T-cell (primary cell): ENCODE measurements around the gene PNPO. TPM values are rescaled to one million over a fixed set of nuclear protein-coding genes. Genes with fewer than 3 reads are reported as not detected.

Source experiments
- ATAC-seq, 4 experiments: fragments of 200-7000 bp in 3 of 4; fragments of 150-1000 bp in 1 of 4; cut with Tn5 transposase; replicated peaks in 1 of 4; 1 replicate in 3 of 4; 2 replicates in 1 of 4; pipeline ENCODE4 v1.10.0; 2021; ENCODE audit warnings: moderate library complexity in 3 of 4, mild to moderate bottlenecking in 2 of 4, moderate number of reproducible peaks in 1 of 4
- CTCF ChIA-PET, 2 donors: fragments of 300-600 bp; sonication (Branson Sonifier 250); formaldehyde crosslinking; loops; one replicate each; lab custom pipeline; 2022; ENCODE audit warnings: antibody characterized with exemption in 2 of 2; lab: Charles Lee
- POLR2A ChIA-PET, 2 donors: fragments of 300-600 bp; sonication (Branson Sonifier 250); formaldehyde crosslinking; loops; one replicate each; lab custom pipeline; 2022; ENCODE audit warnings: antibody characterized with exemption in 2 of 2; lab: Charles Lee
- DNase-seq, 35 experiments: peaks; one replicate each; pipeline versions ENCODE4 v3.0.0 to v3.0.0-alpha.2; 2013 to 2023
- H3K27ac ChIP-seq: one replicate; pipeline ENCODE4 v1.5.1; 2013; ENCODE audit warnings: low read length
- H3K27me3 ChIP-seq, 2 experiments: replicated peaks in 1 of 2; 1 replicate in 1 of 2; 2 replicates in 1 of 2; pipeline versions ENCODE4 v1.6.1 to v1.7.0; 2013; ENCODE audit warnings: low read length in 1 of 2, mixed read lengths in 1 of 2; ENCODE audit not compliant: control insufficient read depth in 2 of 2, insufficient read depth in 2 of 2; ENCODE audit errors: extremely low read depth in 1 of 2
- H3K36me3 ChIP-seq, 2 donors: 1 replicate in 1 of 2; 2 replicates in 1 of 2; pipeline versions ENCODE4 v1.6.1 to v1.7.0; 2013; ENCODE audit warnings: low read length in 1 of 2; ENCODE audit not compliant: control insufficient read depth in 2 of 2, insufficient read depth in 1 of 2; ENCODE audit errors: extremely low read depth in 1 of 2
- H3K4me1 ChIP-seq, 2 experiments: 1 replicate in 1 of 2; 2 replicates in 1 of 2; pipeline versions ENCODE4 v1.6.1 to v1.7.0; 2013; ENCODE audit warnings: low read length in 2 of 2, mixed read lengths in 1 of 2; ENCODE audit not compliant: insufficient read depth in 2 of 2, control insufficient read depth in 1 of 2; ENCODE audit errors: extremely low read depth in 1 of 2
- H3K4me3 ChIP-seq, 2 donors: 1 replicate in 1 of 2; 2 replicates in 1 of 2; pipeline versions ENCODE4 v1.5.1 to v1.7.0; 2013; ENCODE audit warnings: mild to moderate bottlenecking in 2 of 2, low read length in 1 of 2, moderate library complexity in 1 of 2; ENCODE audit not compliant: control insufficient read depth in 1 of 2; ENCODE audit errors: extremely low read depth in 1 of 2
- H3K9me3 ChIP-seq: 2 replicates; pipeline ENCODE4 v1.7.0; 2013
- H3K27ac Mint-ChIP-seq, 2 donors: one replicate each; pipeline ENCODE4 v1.8.0; 2020 to 2021; ENCODE audit warnings: mild to moderate bottlenecking in 2 of 2, mixed read lengths in 2 of 2
- H3K27me3 Mint-ChIP-seq, 2 donors: one replicate each; pipeline ENCODE4 v1.8.0; 2021 to 2022; ENCODE audit warnings: mixed read lengths in 2 of 2
- H3K36me3 Mint-ChIP-seq: one replicate; pipeline ENCODE4 v1.8.0; 2021; ENCODE audit warnings: mixed read lengths
- H3K4me1 Mint-ChIP-seq, 3 donors: one replicate each; pipeline ENCODE4 v1.8.0; 2020 to 2022; ENCODE audit warnings: mixed read lengths in 3 of 3, mild to moderate bottlenecking in 1 of 3
- H3K4me3 Mint-ChIP-seq, 3 donors: one replicate each; pipeline ENCODE4 v1.8.0; 2020 to 2022; ENCODE audit warnings: mild to moderate bottlenecking in 3 of 3, mixed read lengths in 3 of 3, moderate library complexity in 3 of 3
- H3K9me3 Mint-ChIP-seq, 3 donors: one replicate each; pipeline ENCODE4 v1.8.0; 2020 to 2022; ENCODE audit warnings: mixed read lengths in 3 of 3
- WGBS: methylation state at CpG from one replicate; pipeline ENCODE4 v1.1.5; 2013; ENCODE audit warnings: missing lambda C conversion rate; ENCODE audit not compliant: insufficient coverage; 5-methylcytosine and 5-hydroxymethylcytosine counted together
- total RNA-seq, 35 experiments: library from RNA in 6 of 35; stranded (reverse) in 6 of 35; fragments of 120-200 nt in 1 of 35; gene quantifications; one replicate each; pipeline versions ENCODE4 v1.2.1 to v1.2.4 and lab custom pipeline; 2013 to 2026

Gene PNPO
- 10 to 100 TPM; 10.3 to 18.5 (median 15.7) TPM for total RNA-seq
- total RNA-seq (2013) = 20.4 TPM
- 6.3 to 67.5 (median 13.7) reads per million in 29 experiments for total RNA-seq (lab: John Stamatoyannopoulos, UW)

DNA sequence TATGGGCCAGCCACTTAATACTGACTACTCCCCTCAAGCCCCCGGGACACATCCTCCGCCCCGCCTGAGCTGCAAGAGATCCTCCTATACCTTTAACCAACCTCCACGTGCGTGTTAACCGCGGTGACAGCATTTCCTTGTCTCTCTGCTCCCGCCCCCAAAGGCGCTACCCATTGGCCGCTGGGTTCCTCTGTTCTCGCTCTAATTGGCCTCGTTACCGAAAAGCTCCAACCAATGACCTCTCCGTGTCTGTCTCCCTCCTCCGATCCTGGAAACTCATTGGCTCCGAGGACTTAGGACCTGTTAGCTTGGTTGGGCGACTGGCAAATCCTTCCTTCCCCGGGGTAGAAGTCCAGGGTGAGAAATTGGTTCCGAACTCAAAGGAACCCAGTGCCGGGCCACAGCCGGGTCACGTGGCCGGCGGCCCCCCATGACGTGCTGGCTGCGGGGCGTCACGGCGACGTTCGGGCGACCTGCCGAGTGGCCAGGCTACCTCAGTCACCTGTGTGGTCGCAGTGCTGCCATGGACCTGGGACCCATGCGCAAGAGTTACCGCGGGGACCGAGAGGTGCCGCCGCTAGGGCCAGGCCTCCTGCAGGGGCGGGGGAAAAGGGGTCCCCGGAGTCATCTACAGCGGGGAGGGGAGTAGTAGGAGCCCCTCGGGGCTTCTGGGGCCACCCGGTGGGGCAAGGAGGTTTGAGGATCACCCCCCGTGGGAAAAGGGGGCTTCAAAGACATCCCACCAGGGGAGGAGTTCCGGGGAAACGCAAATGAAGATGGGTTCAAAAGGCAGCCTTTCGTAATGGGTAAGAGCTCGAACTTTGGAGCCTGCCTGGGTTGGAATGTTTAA, at the start of gene PNPO:
TSS of gene PNPO (plus strand) at position 326 of the 850 bp plus-strand sequence. CDS start at position 431, 105 bp downstream.
- CTCF ChIA-PET = interaction anchor here (0.6 to 5.0 kb wide), 11 partner anchors 8 to 189 kb away, joined by 3 to 59 read pairs (median 4); partner anchors contain the start of genes CDK5RAP3 (in 1 of the 2), LRRC46 (in 1 of the 2), MRPL10 (in 1 of the 2) and SCRN2 (in 1 of the 2)
- ATAC-seq (peak; percentile 97 to 99 (median 98)), DNase-seq (peak; percentile 79 to 98 (median 94))
- Histone ChIP-seq H3K4me1 (peaks cover 18 to 54% of the 10 kb centered on the region in 2 experiments), H3K27me3 (no peaks in the 10 kb centered on the region), H3K4me3 (peak within 1 kb of the TSS; percentile 61 to 86), H3K27ac (peak within 1 kb of the TSS; percentile 77), H3K36me3 (peaks cover 0 to 18% of the 10 kb centered on the region in 2 donors), H3K9me3 (no peaks in the 10 kb centered on the region)
- under 1% methylated on average over 41 of the region's 50 CpGs for WGBS
- H3K9me3 Mint-ChIP-seq = no peaks in the 10 kb centered on the region
- H3K4me3 Mint-ChIP-seq = peak within 1 kb of the TSS; percentile 85 to 87 (median 86)
- peaks cover 39 to 48% (median 47%) of the 10 kb centered on the region in 3 donors for H3K4me1 Mint-ChIP-seq
- POLR2A ChIA-PET = interaction anchor here (0.5 to 1.0 kb wide), 5 partner anchors 8 to 966 kb away, joined by 3 to 5 read pairs (median 3); partner anchors contain the start of gene SP2 (in 1 of the 2)
- peaks cover 9% of the 10 kb centered on the region for H3K36me3 Mint-ChIP-seq
- no peaks in the 10 kb centered on the region for H3K27me3 Mint-ChIP-seq
- H3K27ac Mint-ChIP-seq = peak within 1 kb of the TSS; percentile 82 to 86

DNA sequence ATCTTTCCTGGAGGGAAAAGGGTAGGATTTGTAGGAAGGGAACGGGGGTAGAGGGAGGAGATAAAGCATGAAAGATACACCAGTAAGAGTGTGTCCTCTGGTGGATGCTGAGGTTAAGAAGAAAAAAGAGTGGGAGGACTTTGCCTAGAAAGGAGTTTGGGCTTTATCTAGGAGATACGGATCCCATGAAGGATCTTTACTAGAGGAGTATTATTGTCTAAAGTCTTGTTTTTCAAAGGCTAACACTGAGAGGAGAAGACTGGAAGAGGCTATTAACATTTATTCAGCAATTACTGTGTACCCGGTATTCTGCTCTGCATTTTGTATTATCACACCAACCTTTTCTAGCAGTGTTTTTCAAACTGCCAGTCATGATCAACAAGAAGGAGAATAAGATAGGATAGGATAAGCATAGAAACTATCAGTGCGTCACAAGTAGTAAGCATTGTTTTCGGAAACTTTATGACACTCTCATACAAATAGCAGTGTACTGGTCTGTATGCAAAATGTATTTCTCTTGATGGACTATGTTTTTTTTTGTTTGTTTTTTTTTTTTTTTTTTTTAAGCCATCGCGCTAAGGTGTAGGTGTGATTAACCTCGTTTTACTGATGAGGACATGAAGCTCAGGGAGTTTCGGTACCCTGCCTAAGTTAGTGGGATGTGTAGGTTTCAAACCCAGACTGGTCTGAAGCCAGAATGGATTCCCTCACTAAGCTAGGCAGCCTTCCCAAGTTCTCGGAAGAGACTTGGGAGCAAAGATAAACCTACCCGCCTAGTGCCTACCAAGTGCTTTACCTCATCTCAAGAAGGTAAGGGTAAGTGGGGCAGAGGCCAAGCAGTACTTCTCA, 46.6 kb upstream of the PNPO start:
- no peak for DNase-seq
- no peaks in the 10 kb centered on the region for H3K27me3 ChIP-seq
- H3K27ac ChIP-seq = peak overlapping the region; percentile 85
- Mint-ChIP-seq H3K4me1 (peaks cover 44 to 51% (median 48%) of the 10 kb centered on the region in 3 donors), H3K27me3 (no peaks in the 10 kb centered on the region), H3K36me3 (peaks cover 4% of the 10 kb centered on the region), H3K27ac (peak overlapping the region; percentile 98 to 100), H3K4me3 (peak overlapping the region; percentile 90 to 98 (median 98)), H3K9me3 (no peaks in the 10 kb centered on the region)
- peaks cover 11 to 28% of the 10 kb centered on the region in 2 experiments for H3K4me1 ChIP-seq
- no peak for ATAC-seq
- 42% methylated on average over 6 of the region's 11 CpGs for WGBS
- ChIA-PET POLR2A (interaction anchor here (0.6 to 1.0 kb wide), 3 partner anchors 22 to 218 kb away, joined by 3 to 5 read pairs (median 5); partner anchors contain the start of gene PNPO (in 1 of the 2)), CTCF (interaction anchor here (0.5 to 1.5 kb wide), 12 partner anchors 47 to 245 kb away, joined by 3 to 12 read pairs (median 5); partner anchors contain the start of genes CDK5RAP3 (in 1 of the 2), LRRC46 (in 1 of the 2), MRPL10 (in 1 of the 2) and PNPO (in 1 of the 2))
- peaks cover 0 to 13% of the 10 kb centered on the region in 2 donors for H3K36me3 ChIP-seq
- H3K4me3 ChIP-seq = peak overlapping the region; percentile 85 to 95
- H3K9me3 ChIP-seq = no peaks in the 10 kb centered on the region

DNA sequence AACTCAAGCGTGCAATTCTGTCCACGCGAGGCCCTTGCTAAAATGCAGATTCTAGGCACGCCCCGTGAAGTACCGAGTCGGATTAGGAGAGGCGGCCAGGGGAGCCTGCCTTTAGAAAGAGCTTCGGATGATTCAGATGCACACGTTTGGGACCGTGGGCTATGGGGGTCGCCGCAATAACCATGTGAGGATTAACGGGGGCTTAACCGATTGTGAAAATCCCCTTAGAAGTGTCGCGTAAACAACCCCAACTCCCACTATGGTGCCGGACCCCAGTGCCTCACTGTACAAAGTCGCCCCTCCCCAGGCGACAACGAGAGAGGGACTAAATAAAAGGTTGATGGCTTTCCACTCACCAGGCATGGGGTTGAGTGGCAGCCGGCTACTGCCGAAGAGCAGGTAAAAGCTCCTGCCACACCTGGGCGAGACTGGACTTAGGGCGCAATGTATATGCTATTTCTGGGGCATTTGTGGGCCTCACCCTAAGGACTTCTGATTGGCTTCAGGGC, 46.0 kb upstream of the PNPO start:
- Mint-ChIP-seq H3K9me3 (no peaks in the 10 kb centered on the region), H3K4me3 (peak overlapping the region; percentile 90 to 98 (median 98)), H3K36me3 (peaks cover 4% of the 10 kb centered on the region), H3K4me1 (peaks cover 45 to 52% (median 49%) of the 10 kb centered on the region in 3 donors), H3K27me3 (no peaks in the 10 kb centered on the region), H3K27ac (peak overlapping the region; percentile 98 to 100)
- H3K36me3 ChIP-seq = peaks cover 0 to 19% of the 10 kb centered on the region in 2 donors
- H3K27ac ChIP-seq = peak overlapping the region; percentile 85
- POLR2A ChIA-PET = interaction anchor here (0.6 to 1.0 kb wide), 5 partner anchors 22 to 649 kb away, joined by 3 to 5 read pairs (median 4); partner anchors contain the start of genes CDK5RAP3 (in 1 of the 2) and PNPO (in 1 of the 2)
- H3K9me3 ChIP-seq = no peaks in the 10 kb centered on the region
- peaks cover 11 to 23% of the 10 kb centered on the region in 2 experiments for H3K4me1 ChIP-seq
- no peaks in the 10 kb centered on the region for H3K27me3 ChIP-seq
- CTCF ChIA-PET = interaction anchor here (0.5 to 1.5 kb wide), 11 partner anchors 46 to 726 kb away, joined by 3 to 12 read pairs (median 4); partner anchors contain the start of genes CDK5RAP3 (in 1 of the 2), LRRC46 (in 1 of the 2), MRPL10 (in 1 of the 2) and PNPO (in 1 of the 2)
- ATAC-seq (no peak), DNase-seq (peak in 4 of 35 experiments; percentile 5 to 34 (median 16))
- H3K4me3 ChIP-seq = peak overlapping the region; percentile 85 to 95
- WGBS = 0% methylated on average over 11 of the region's 25 CpGs

DNA sequence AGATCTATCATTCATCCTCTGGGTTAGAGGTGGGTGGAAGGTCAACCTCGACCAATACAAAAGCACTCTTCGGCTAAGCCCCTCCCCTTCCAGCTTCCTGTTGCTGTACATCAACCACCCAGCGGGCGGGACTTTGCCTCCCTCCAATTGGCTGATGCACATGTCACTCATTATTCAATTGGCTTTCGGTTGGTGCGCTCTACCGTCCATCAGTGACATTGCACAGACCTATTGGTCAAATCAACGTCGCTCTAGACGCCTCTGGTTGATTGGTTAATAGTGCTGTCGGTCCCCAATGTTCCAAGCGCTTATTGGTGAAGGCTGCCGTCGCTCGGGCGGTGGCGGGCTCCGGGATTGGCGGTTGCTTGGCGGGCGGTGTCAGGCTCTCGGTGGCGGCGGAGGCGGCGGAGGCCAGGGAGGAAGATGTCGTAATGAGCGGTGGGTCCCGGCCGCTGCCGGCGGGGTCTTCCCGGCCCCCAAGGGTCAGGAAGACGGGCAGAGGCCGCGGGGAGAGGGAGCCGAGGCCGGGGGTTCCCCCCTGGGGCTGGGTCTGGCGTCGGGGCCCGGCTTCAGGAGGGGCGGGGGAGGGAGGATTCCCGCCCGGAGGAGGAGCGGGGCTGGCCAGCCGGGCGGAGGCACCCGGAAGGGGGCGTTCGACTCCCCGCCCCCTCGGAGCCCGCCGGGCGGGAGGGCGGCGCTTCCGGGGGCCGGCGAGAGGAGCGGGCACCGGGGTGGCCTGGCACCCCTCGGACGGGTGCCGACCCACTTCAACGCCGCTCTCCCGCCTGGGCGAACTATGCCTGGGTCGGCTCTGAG, 45.3 kb upstream of the PNPO start, which contains the start of gene SP2:
TSS of gene SP2 (plus strand) at position 381 of the 816 bp plus-strand sequence. CDS start at position 432, 51 bp downstream.
- H3K9me3 Mint-ChIP-seq = no peaks in the 10 kb centered on the region
- Histone ChIP-seq H3K4me1 (peaks cover 11 to 23% of the 10 kb centered on the region in 2 experiments), H3K27ac (peak within 1 kb of the TSS; percentile 92), H3K27me3 (no peaks in the 10 kb centered on the region), H3K36me3 (peaks cover 0 to 22% of the 10 kb centered on the region in 2 donors), H3K4me3 (peak within 1 kb of the TSS; percentile 94 to 95), H3K9me3 (no peaks in the 10 kb centered on the region)
- ChIA-PET CTCF (interaction anchor here (0.6 to 1.5 kb wide), 9 partner anchors 45 to 726 kb away, joined by 3 to 12 read pairs (median 5); partner anchors contain the start of genes CDK5RAP3 (in 1 of the 2), LRRC46 (in 1 of the 2), MRPL10 (in 1 of the 2) and PNPO (in 1 of the 2)), POLR2A (interaction anchor here (0.6 to 1.0 kb wide), 6 partner anchors 21 to 1628 kb away, joined by 3 to 6 read pairs (median 4); partner anchors contain the start of genes CDK5RAP3 (in 1 of the 2) and PNPO (in 1 of the 2))
- DNase-seq (peak; percentile 95 to 100 (median 99)), ATAC-seq (peak; percentile 88 to 91 (median 89))
- H3K27me3 Mint-ChIP-seq = no peaks in the 10 kb centered on the region
- peaks cover 4% of the 10 kb centered on the region for H3K36me3 Mint-ChIP-seq
- H3K4me1 Mint-ChIP-seq = peaks cover 45 to 55% (median 51%) of the 10 kb centered on the region in 3 donors
- H3K4me3 Mint-ChIP-seq = peak within 1 kb of the TSS; percentile 90 to 98 (median 98)
- peak within 1 kb of the TSS; percentile 98 to 100 for H3K27ac Mint-ChIP-seq
- WGBS = under 1% methylated on average over 68 of the region's 70 CpGs
